Measurements from ENCODE around the gene KRT33A.

The KRT33A gene

DNA sequence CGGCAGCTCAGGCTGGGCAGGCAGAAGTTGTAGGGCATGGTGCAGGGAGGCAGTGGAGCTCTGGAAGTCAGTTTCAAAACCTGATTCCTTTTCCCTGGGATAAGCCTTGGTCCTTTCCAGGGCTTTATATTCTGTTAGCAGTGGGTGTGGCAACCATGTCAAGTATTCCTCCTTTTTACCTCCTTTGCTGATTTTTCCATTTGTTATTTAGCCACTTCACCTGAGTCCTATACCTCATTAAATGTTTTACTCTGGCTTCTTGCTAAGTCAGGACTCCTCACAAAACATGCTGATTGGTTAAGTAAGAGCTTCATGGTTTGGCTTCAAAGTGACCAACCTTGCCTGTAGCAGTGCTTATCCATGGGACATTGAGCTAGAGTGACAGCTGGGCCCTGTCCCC, 19.1 kb upstream of the KRT33A start, which contains the start of gene KRT33B:
Gene KRT33B, minus strand, starts transcription at position 101 of the 400 bp plus-strand sequence. Its CDS starts 63 bp downstream, at position 38.
- Histone ChIP-seq H3K4me3 (ENCODE audit: low read depth, low read length) (no peak within 1 kb of the TSS), H3K27ac (no peak within 1 kb of the TSS), H3K27me3 (ENCODE audit: insufficient read depth, low read depth, severe bottlenecking) (peaks cover 96% of the 10 kb centered on the region), H3K9me3 (ENCODE audit: severe bottlenecking) (peaks cover 3% of the 10 kb centered on the region), H3K36me3 (no peaks in the 10 kb centered on the region)
- TF ChIP-seq, protein P1, sequence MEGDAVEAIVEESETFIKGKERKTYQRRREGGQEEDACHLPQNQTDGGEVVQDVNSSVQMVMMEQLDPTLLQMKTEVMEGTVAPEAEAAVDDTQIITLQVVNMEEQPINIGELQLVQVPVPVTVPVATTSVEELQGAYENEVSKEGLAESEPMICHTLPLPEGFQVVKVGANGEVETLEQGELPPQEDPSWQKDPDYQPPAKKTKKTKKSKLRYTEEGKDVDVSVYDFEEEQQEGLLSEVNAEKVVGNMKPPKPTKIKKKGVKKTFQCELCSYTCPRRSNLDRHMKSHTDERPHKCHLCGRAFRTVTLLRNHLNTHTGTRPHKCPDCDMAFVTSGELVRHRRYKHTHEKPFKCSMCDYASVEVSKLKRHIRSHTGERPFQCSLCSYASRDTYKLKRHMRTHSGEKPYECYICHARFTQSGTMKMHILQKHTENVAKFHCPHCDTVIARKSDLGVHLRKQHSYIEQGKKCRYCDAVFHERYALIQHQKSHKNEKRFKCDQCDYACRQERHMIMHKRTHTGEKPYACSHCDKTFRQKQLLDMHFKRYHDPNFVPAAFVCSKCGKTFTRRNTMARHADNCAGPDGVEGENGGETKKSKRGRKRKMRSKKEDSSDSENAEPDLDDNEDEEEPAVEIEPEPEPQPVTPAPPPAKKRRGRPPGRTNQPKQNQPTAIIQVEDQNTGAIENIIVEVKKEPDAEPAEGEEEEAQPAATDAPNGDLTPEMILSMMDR (IDR thresholded peaks at IDR 0.05; ENCODE audit: low read depth, low read length), result no peak
- no peak for DNase-seq

DNA sequence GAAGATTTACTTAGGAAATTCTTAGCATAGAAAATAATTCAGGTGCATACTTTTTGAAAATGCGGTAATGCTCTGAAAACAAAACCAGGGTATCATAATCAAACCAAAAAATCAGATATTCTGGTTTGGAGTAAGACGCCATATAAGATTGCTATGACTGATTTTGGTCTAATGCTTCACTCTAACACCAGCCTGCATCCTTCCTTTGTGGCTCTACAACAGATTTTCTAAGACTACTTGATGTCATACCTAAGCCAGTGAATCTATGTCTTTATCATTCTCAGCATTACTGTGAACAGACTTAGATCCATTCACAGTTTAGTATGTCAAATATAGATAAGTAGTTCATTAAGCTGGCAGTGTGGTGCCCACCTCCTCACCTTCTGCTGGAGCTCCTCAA, 18.4 kb upstream of the KRT33A start:
- H3K27ac ChIP-seq, result no peak overlapping the region
- peaks cover 96% of the 10 kb centered on the region for H3K27me3 ChIP-seq (ENCODE audit: insufficient read depth, low read depth, severe bottlenecking)
- DNase-seq, result no peak
- TF ChIP-seq, protein P1 (IDR thresholded peaks at IDR 0.05; ENCODE audit: low read depth, low read length), result no peak
- no peaks in the 10 kb centered on the region for H3K9me3 ChIP-seq (ENCODE audit: severe bottlenecking)
- no peak overlapping the region for H3K4me3 ChIP-seq (ENCODE audit: low read depth, low read length)
- no peaks in the 10 kb centered on the region for H3K36me3 ChIP-seq

DNA sequence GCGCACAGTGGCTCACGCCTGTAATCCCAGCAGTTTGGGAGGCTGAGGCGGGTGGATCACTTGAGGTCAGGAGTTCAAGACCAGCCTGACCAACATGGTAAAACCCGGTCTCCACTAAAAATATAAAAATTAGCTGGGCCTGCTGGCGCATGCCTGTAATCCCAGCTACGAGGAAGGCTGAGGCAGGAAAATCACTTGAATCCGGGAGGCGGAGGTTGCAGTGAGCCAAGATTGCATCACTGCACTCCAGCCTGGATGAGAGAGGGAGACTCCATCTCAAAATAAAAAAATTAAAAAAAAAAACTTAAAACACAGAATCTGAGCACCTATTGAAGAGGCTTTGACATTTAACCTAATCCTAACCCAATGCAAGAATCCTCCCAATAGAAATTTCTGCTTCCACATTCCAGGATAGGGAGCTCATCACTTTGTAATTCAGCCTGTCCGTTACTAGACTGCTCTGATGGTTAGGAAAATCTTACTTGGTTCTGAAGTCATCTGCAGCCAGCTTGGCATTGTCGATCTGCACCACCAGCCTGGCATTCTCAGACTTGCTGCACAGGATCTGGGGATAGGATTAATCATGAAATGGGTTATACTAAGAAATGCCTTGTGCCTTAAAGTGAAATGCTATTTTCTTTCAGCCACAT, 16.9 kb upstream of the KRT33A start:
- H3K9me3 ChIP-seq (ENCODE audit: severe bottlenecking), result peaks cover 2% of the 10 kb centered on the region
- no peaks in the 10 kb centered on the region for H3K36me3 ChIP-seq
- no peak overlapping the region for H3K27ac ChIP-seq
- peaks cover 95% of the 10 kb centered on the region for H3K27me3 ChIP-seq (ENCODE audit: insufficient read depth, low read depth, severe bottlenecking)
- TF ChIP-seq, protein P1 (IDR thresholded peaks at IDR 0.05; ENCODE audit: low read depth, low read length), result no peak
- no peak overlapping the region for H3K4me3 ChIP-seq (ENCODE audit: low read depth, low read length)
- no peak for DNase-seq

DNA sequence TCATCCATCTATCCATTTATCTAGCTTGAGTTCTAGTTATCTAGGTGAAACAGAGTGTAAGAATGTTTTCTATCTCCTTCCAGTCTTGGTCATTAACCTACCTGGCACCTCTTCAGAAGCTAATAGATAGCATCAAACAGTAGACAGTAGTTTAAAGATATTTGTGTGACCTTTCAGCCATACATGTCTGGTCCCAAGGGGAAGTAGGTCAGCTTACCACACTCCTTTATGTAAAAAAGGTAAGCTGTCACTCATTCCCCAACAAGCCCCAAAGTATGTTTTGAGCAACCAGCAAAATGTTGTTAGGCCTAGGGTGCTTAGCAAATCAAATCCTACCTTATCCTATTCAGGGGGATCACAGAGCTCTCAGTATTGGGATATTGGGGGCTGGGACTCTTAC, 15.4 kb upstream of the KRT33A start:
- TF ChIP-seq, protein P1 (IDR thresholded peaks at IDR 0.05; ENCODE audit: low read depth, low read length), result no peak

DNA sequence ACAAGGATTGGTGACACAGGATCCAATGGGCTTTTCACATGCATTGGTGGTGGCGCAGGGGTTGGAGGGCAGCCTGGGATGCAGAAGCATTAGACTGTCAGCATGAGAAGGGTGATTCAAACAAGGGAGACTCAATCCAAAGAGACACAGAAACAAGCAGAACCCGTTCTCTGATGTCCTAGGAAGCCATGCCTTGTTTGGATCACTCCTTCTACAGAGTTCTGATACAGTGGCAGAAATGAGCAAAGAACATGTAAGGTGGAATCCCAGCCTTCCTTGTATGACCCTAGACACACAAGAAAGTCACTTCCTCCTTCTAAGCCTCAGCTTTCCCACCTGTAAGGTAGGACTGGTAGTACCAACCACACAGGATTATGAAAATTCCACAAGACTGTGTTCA, 13.3 kb upstream of the KRT33A start:
- peaks cover 91% of the 10 kb centered on the region for H3K27me3 ChIP-seq (ENCODE audit: insufficient read depth, low read depth, severe bottlenecking)
- TF ChIP-seq, protein P1 (IDR thresholded peaks at IDR 0.05; ENCODE audit: low read depth, low read length), result no peak
- peaks cover 8% of the 10 kb centered on the region for H3K9me3 ChIP-seq (ENCODE audit: severe bottlenecking)
- no peak for DNase-seq
- H3K27ac ChIP-seq, result no peak overlapping the region
- H3K4me3 ChIP-seq (ENCODE audit: low read depth, low read length), result no peak overlapping the region
- no peaks in the 10 kb centered on the region for H3K36me3 ChIP-seq

More for the DNA sequence above, 15.4 kb upstream of the KRT33A start:
- Histone ChIP-seq H3K36me3 (no peaks in the 10 kb centered on the region), H3K27me3 (ENCODE audit: insufficient read depth, low read depth, severe bottlenecking) (peaks cover 95% of the 10 kb centered on the region), H3K9me3 (ENCODE audit: severe bottlenecking) (peaks cover 8% of the 10 kb centered on the region), H3K27ac (no peak overlapping the region), H3K4me3 (ENCODE audit: low read depth, low read length) (no peak overlapping the region)
- no peak for DNase-seq
